Left renal cortex interstitium (tissue), 4 donors: ENCODE measurements around the gene CHST10. TPM values are rescaled to one million over a fixed set of nuclear protein-coding genes. Genes with fewer than 3 reads are reported as not detected.

Experiments used
- polyA plus RNA-seq, 4 donors: library from polyadenylated mRNA; unstranded; fragments of 120-200 nt; gene quantifications; one replicate each; pipeline ENCODE4 v1.2.1, GENCODE V29; 2013; ENCODE audit not compliant: insufficient read length in 4 of 4

The CHST10 gene
- polyA plus RNA-seq, 4 donors = 20.4 to 23.8 (median 23.0) TPM

Other genes starting within 250 kb of the CHST10 start
- gene LONRF2, start 95.2 kb downstream of the CHST10 start, polyA plus RNA-seq = 1 to 10 TPM; 2.3 to 4.9 (median 3.4) TPM
- gene NMS, start 52.8 kb upstream of the CHST10 start, polyA plus RNA-seq = not detected
- gene PDCL3, start 145.3 kb upstream of the CHST10 start, polyA plus RNA-seq = 10 to 100 TPM; 29.2 to 39.1 (median 35.4) TPM